GM12891 (cell line): ENCODE results near the gene AMBP.

Source experiments
- POLR2A ChIP-seq: IDR thresholded peaks from 2 replicates; pipeline ENCODE4 v1.6.1; 2011; ENCODE audit warnings: low read depth, low read length, control low read depth
- SPI1 ChIP-seq: IDR thresholded peaks from 2 replicates; pipeline ENCODE4 v1.6.1; 2011; ENCODE audit warnings: low read depth, low read length, control low read depth
- TAF1 ChIP-seq: IDR thresholded peaks from 2 replicates; pipeline ENCODE4 v1.6.1; 2011; ENCODE audit warnings: low read depth, low read length, control low read depth

- TF ChIP-seq POLR2A (no peak), SPI1 (no peak), TAF1 (no peak)
Measured at GRCh38 chr9:114124138-114124537, 46.0 kb upstream of the AMBP start.
